Testis (tissue), 2 donors: Measurements from ENCODE around the gene TMPRSS11E.

Source experiments
- CTCF ChIP-seq, 3 experiments: fragments of 450-650 bp in 2 of 3; fragments of 200-600 bp in 1 of 3; sonication (generic) in 1 of 3; IDR thresholded peaks; one replicate each; pipeline ENCODE4 v1.5.1; 2016 to 2019; ENCODE audit warnings: antibody characterized with exemption in 3 of 3, mild to moderate bottlenecking in 2 of 3, moderate library complexity in 1 of 3
- POLR2A ChIP-seq: fragments of 450-650 bp; IDR thresholded peaks from one replicate; pipeline ENCODE4 v1.6.1; 2017; ENCODE audit warnings: antibody characterized with exemption, mild to moderate bottlenecking, moderate library complexity

GRCh38 chr4:68490826-68491457 is 43.7 kb downstream of the TMPRSS11E start:
- TF ChIP-seq POLR2A = no peak
- TF ChIP-seq CTCF (IDR thresholded peaks at IDR 0.05) = no peak
